A549 treated with AZD9567 at 1 μM for 4 hours (cell line): Measurements from ENCODE around the gene KRTAP4-8. TPM values are rescaled to one million over a fixed set of nuclear protein-coding genes. Genes with fewer than 3 reads are reported as not detected.

Source experiments
- total RNA-seq: library from RNA; stranded (reverse); fragments of 200-300 nt; extraction: Qiagen RNA extraction; gene quantifications from 5 replicates; pipeline ENCODE4 v1.2.3, GENCODE V29; 2022; ENCODE audit not compliant: insufficient read depth

The KRTAP4-8 gene
- total RNA-seq, result not detected in 5 replicates

GRCh38 chr17:41098042-41098441 lies at the start of gene KRTAP4-8:
TSS of gene KRTAP4-8 (minus strand) at chr17:41098142. CDS start at chr17:41098084, 58 bp downstream.

GRCh38 chr17:41140360-41141131 lies 42.6 kb upstream of the KRTAP4-8 start, which contains the start of gene KRTAP4-6:
TSS of gene KRTAP4-6 (minus strand) at chr17:41140544. CDS start at chr17:41140487, 57 bp downstream.

GRCh38 chr17:41123991-41124371 lies 26.0 kb upstream of the KRTAP4-8 start, which contains the start of gene KRTAP4-12:
TSS of gene KRTAP4-12 (minus strand) at chr17:41124182. CDS start at chr17:41124122, 60 bp downstream.

GRCh38 chr17:41117846-41118386 lies 20.0 kb upstream of the KRTAP4-8 start, which contains the start of gene KRTAP4-11:
TSS of gene KRTAP4-11 (minus strand) at chr17:41118373. CDS start at chr17:41118315, 58 bp downstream.

GRCh38 chr17:41105347-41105746 lies 7.4 kb upstream of the KRTAP4-8 start, which contains the start of gene KRTAP4-9:
TSS of gene KRTAP4-9 (plus strand) at chr17:41105389. CDS start at chr17:41105389, 0 bp downstream.

GRCh38 chr17:41101586-41102259 lies 3.8 kb upstream of the KRTAP4-8 start, which contains the start of gene KRTAP4-16:
TSS of gene KRTAP4-16 (minus strand) at chr17:41102209. CDS start at chr17:41102209, 0 bp downstream.

GRCh38 chr17:41084100-41084856 lies 13.7 kb downstream of the KRTAP4-8 start, which contains the start of gene KRTAP4-7:
TSS of gene KRTAP4-7 (plus strand) at chr17:41084150. CDS start at chr17:41084207, 57 bp downstream.

GRCh38 chr17:41065829-41066624 lies 31.9 kb downstream of the KRTAP4-8 start, which contains the start of gene KRTAP2-4:
TSS of gene KRTAP2-4 (minus strand) at chr17:41065879. CDS start at chr17:41065845, 34 bp downstream.

GRCh38 chr17:41060052-41060604 lies 37.8 kb downstream of the KRTAP4-8 start, which contains the start of gene KRTAP2-3:
TSS of gene KRTAP2-3 (minus strand) at chr17:41060114. CDS start at chr17:41060050, 64 bp downstream.

GRCh38 chr17:41055130-41055529 lies 42.8 kb downstream of the KRTAP4-8 start, which contains the start of gene KRTAP2-2:
TSS of gene KRTAP2-2 (minus strand) at chr17:41055230. CDS start at chr17:41055211, 19 bp downstream.

Other genes with a start within 250 kb of the KRTAP4-8 start
- gene KRT12, start 230.9 kb downstream of the KRTAP4-8 start, total RNA-seq, result not detected in 5 replicates
- 0.23 to 0.42 TPM (median 0.35 TPM) in 4 of 5 replicates, not detected in the other for gene KRT20, start 212.9 kb downstream of the KRTAP4-8 start, total RNA-seq
- gene KRT23, start 160.5 kb downstream of the KRTAP4-8 start, total RNA-seq, result 0.07 to 0.26 TPM (median 0.07 TPM) in 3 of 5 replicates, not detected in the others
- gene KRT39, start 131.2 kb downstream of the KRTAP4-8 start, total RNA-seq, result not detected in 5 replicates
- not detected in 5 replicates for gene KRT40, start 113.8 kb downstream of the KRTAP4-8 start, total RNA-seq
- not detected in 5 replicates for gene KRTAP3-3, start 104.0 kb downstream of the KRTAP4-8 start, total RNA-seq
- 0.16 to 3.6 TPM (median 0.25 TPM) in 5 replicates for gene KRTAP3-2, start 98.2 kb downstream of the KRTAP4-8 start, total RNA-seq
- not detected in 5 replicates for gene KRTAP3-1, start 89.0 kb downstream of the KRTAP4-8 start, total RNA-seq
- not detected in 5 replicates for gene KRTAP1-5, start 70.9 kb downstream of the KRTAP4-8 start, total RNA-seq
- gene KRTAP1-4, start 67.9 kb downstream of the KRTAP4-8 start, total RNA-seq, result not detected in 5 replicates
- gene KRTAP1-3, start 63.3 kb downstream of the KRTAP4-8 start, total RNA-seq, result not detected in 5 replicates
- gene KRTAP1-1, start 56.7 kb downstream of the KRTAP4-8 start, total RNA-seq, result not detected in 5 replicates
- not detected in 5 replicates for gene KRTAP2-1, start 50.8 kb downstream of the KRTAP4-8 start, total RNA-seq
- not detected in 5 replicates for gene KRTAP2-2, start 42.9 kb downstream of the KRTAP4-8 start, total RNA-seq
- gene KRTAP2-3, start 38.0 kb downstream of the KRTAP4-8 start, total RNA-seq, result 0.09 to 0.19 TPM (median 0.17 TPM) in 4 of 5 replicates, not detected in the other
- gene KRTAP2-4, start 32.3 kb downstream of the KRTAP4-8 start, total RNA-seq, result not detected in 5 replicates
- not detected in 5 replicates for gene KRTAP4-7, start 14.0 kb downstream of the KRTAP4-8 start, total RNA-seq
- not detected in 5 replicates for gene KRTAP4-16, start 4.1 kb upstream of the KRTAP4-8 start, total RNA-seq
- gene KRTAP4-9, start 7.2 kb upstream of the KRTAP4-8 start, total RNA-seq, result not detected in 5 replicates
- gene KRTAP4-11, start 20.2 kb upstream of the KRTAP4-8 start, total RNA-seq, result not detected in 5 replicates
- not detected in 5 replicates for gene KRTAP4-12, start 26.0 kb upstream of the KRTAP4-8 start, total RNA-seq
- not detected in 5 replicates for gene KRTAP4-6, start 42.4 kb upstream of the KRTAP4-8 start, total RNA-seq
- gene KRTAP4-5, start 51.7 kb upstream of the KRTAP4-8 start, total RNA-seq, result not detected in 5 replicates
- 0.07 TPM in 1 of 5 replicates, not detected in the others for gene KRTAP4-4, start 62.6 kb upstream of the KRTAP4-8 start, total RNA-seq
- gene KRTAP4-3, start 70.1 kb upstream of the KRTAP4-8 start, total RNA-seq, result not detected in 5 replicates
- not detected in 5 replicates for gene KRTAP4-2, start 80.1 kb upstream of the KRTAP4-8 start, total RNA-seq
- not detected in 5 replicates for gene KRTAP4-1, start 86.8 kb upstream of the KRTAP4-8 start, total RNA-seq
- not detected in 5 replicates for gene KRTAP9-1, start 91.7 kb upstream of the KRTAP4-8 start, total RNA-seq
- gene KRTAP9-2, start 128.5 kb upstream of the KRTAP4-8 start, total RNA-seq, result not detected in 5 replicates
- not detected in 5 replicates for gene KRTAP9-3, start 134.3 kb upstream of the KRTAP4-8 start, total RNA-seq
- gene KRTAP9-8, start 139.9 kb upstream of the KRTAP4-8 start, total RNA-seq, result not detected in 5 replicates
- gene KRTAP9-4, start 151.5 kb upstream of the KRTAP4-8 start, total RNA-seq, result not detected in 5 replicates
- gene KRTAP9-9, start 157.2 kb upstream of the KRTAP4-8 start, total RNA-seq, result not detected in 5 replicates
- gene KRTAP9-6, start 167.2 kb upstream of the KRTAP4-8 start, total RNA-seq, result not detected in 5 replicates
- not detected in 5 replicates for gene KRTAP9-7, start 177.6 kb upstream of the KRTAP4-8 start, total RNA-seq
- not detected in 5 replicates for gene KRTAP29-1, start 204.7 kb upstream of the KRTAP4-8 start, total RNA-seq
- not detected in 5 replicates for gene KRTAP16-1, start 211.2 kb upstream of the KRTAP4-8 start, total RNA-seq
- gene KRTAP17-1, start 217.6 kb upstream of the KRTAP4-8 start, total RNA-seq, result not detected in 5 replicates